Esophagus muscularis mucosa (tissue), 4 donors: ENCODE results near the gene TRIM54. TPM values are rescaled to one million over a fixed set of nuclear protein-coding genes. Genes with fewer than 3 reads are reported as not detected.

Experiments
- DNase-seq: peaks from one replicate; pipeline ENCODE4 v3.0.0-alpha.2; 2017; ENCODE audit errors: extremely low spot score
- H3K27ac ChIP-seq, 4 donors: fragments of 200-600 bp; sonication (generic); replicated peaks in 1 of 4; 1 replicate in 3 of 4; 2 replicates in 1 of 4; pipeline ENCODE4 v1.5.1; 2016 to 2019; ENCODE audit warnings: mild to moderate bottlenecking in 1 of 4
- H3K27me3 ChIP-seq, 4 donors: fragments of 200-600 bp; sonication (generic); one replicate each; pipeline versions ENCODE4 v1.5.1 to v1.6.0; 2016 to 2019
- H3K36me3 ChIP-seq, 4 donors: fragments of 200-600 bp; sonication (generic); one replicate each; pipeline ENCODE4 v1.5.1; 2016 to 2019
- H3K4me1 ChIP-seq, 4 donors: fragments of 200-600 bp; sonication (generic); one replicate each; pipeline ENCODE4 v1.5.1; 2016 to 2019
- H3K4me3 ChIP-seq, 4 donors: fragments of 200-600 bp; sonication (generic); 1 replicate in 2 of 4; 2 replicates in 2 of 4; pipeline ENCODE4 v1.5.1; 2016 to 2019; ENCODE audit warnings: mild to moderate bottlenecking in 4 of 4, moderate library complexity in 1 of 4
- H3K9me3 ChIP-seq, 4 donors: fragments of 200-600 bp; sonication (generic); 1 replicate in 3 of 4; 2 replicates in 1 of 4; pipeline ENCODE4 v1.5.1; 2016 to 2019
- CTCF ChIP-seq, 3 experiments: fragments of 200-600 bp in 2 of 3; fragments of 450-650 bp in 1 of 3; sonication (generic) in 2 of 3; IDR thresholded peaks; one replicate each; pipeline ENCODE4 v1.5.1; 2017 to 2019; ENCODE audit warnings: antibody characterized with exemption in 3 of 3, mild to moderate bottlenecking in 2 of 3, moderate library complexity in 1 of 3
- EP300 ChIP-seq: sonication (generic); formaldehyde crosslinking; IDR thresholded peaks from one replicate; pipeline ENCODE4 v1.6.1; 2017; ENCODE audit warnings: antibody characterized with exemption
- POLR2A ChIP-seq: fragments of 450-650 bp; IDR thresholded peaks from one replicate; pipeline ENCODE4 v1.6.1; 2017; ENCODE audit warnings: antibody characterized with exemption, moderate library complexity, mild to moderate bottlenecking, low read depth
- POLR2AphosphoS5 ChIP-seq, 2 donors: sonication (generic); formaldehyde crosslinking; IDR thresholded peaks; one replicate each; pipeline ENCODE4 v1.6.1; 2017; ENCODE audit warnings: antibody characterized with exemption in 2 of 2
- WGBS: methylation state at CpG from one replicate; pipeline ENCODE4 v1.1.5; 2018; 5-methylcytosine and 5-hydroxymethylcytosine counted together
- intact Hi-C: fragments of 100-400 bp; cut with DNase I; formaldehyde crosslinking; loops from one replicate; pipeline ENCODE4 v1.15.1; 2023
- total RNA-seq, 4 donors: library from RNA; depleted of rRNA; stranded (reverse); fragments of >200 nt; gene quantifications; one replicate each; pipeline versions ENCODE4 v1.1.0 to v1.2.1, GENCODE V29; 2016

Gene TRIM54
- total RNA-seq, 4 donors from 2014 or later, result 0.32 TPM; not detected in 3

GRCh38 chr2:27278010-27278409 lies 4.2 kb upstream of the TRIM54 start:
- no peak for DNase-seq
- WGBS, result 69% methylated on average over 1 of the region's 1 CpG
- Histone ChIP-seq H3K9me3 (no peaks in the 10 kb centered on the region), H3K36me3 (no peaks in the 10 kb centered on the region), H3K27ac (no peak overlapping the region), H3K27me3 (peaks cover 0 to 61% (median 3%) of the 10 kb centered on the region in 4 donors), H3K4me3 (no peak overlapping the region), H3K4me1 (peaks cover 0 to 17% (median 4%) of the 10 kb centered on the region in 4 donors)
- TF ChIP-seq POLR2A (no peak), EP300 (no peak), POLR2AphosphoS5 (IDR thresholded peaks at IDR 0.05) (no peak), CTCF (IDR thresholded peaks at IDR 0.05) (no peak)
- intact Hi-C loops, result no loop called here

GRCh38 chr2:27280826-27281225 lies 1.4 kb upstream of the TRIM54 start:
- H3K9me3 ChIP-seq, result no peaks in the 10 kb centered on the region
- peaks cover 0 to 17% (median 4%) of the 10 kb centered on the region in 4 donors for H3K4me1 ChIP-seq
- WGBS, result 85% methylated on average over 3 of the region's 3 CpGs
- H3K27ac ChIP-seq, result no peak overlapping the region
- H3K27me3 ChIP-seq, result peaks cover 0 to 45% (median 3%) of the 10 kb centered on the region in 4 donors
- no peak for TF ChIP-seq POLR2AphosphoS5 (IDR thresholded peaks at IDR 0.05)
- no peak for TF ChIP-seq POLR2A
- no peak for TF ChIP-seq CTCF (IDR thresholded peaks at IDR 0.05)
- no peak for TF ChIP-seq EP300
- intact Hi-C loops, result loop anchor here (2.0 to 10.0 kb wide), 2 partner anchors 182 to 316 kb away; no protein-coding TSS in a partner anchor
- no peak overlapping the region for H3K4me3 ChIP-seq
- no peak for DNase-seq
- H3K36me3 ChIP-seq, result no peaks in the 10 kb centered on the region

GRCh38 chr2:27281442-27281841 lies 787 bp upstream of the TRIM54 start:
- intact Hi-C loops, result loop anchor here (2.0 to 10.0 kb wide), 2 partner anchors 183 to 317 kb away; no protein-coding TSS in a partner anchor
- Histone ChIP-seq H3K27me3 (peaks cover 0 to 39% (median 3%) of the 10 kb centered on the region in 4 donors), H3K9me3 (no peaks in the 10 kb centered on the region), H3K36me3 (no peaks in the 10 kb centered on the region), H3K4me3 (no peak overlapping the region), H3K27ac (no peak overlapping the region), H3K4me1 (peaks cover 0 to 17% (median 4%) of the 10 kb centered on the region in 4 donors)
- no peak for DNase-seq
- no peak for TF ChIP-seq EP300
- TF ChIP-seq CTCF (IDR thresholded peaks at IDR 0.05), result no peak
- no peak for TF ChIP-seq POLR2A
- no peak for TF ChIP-seq POLR2AphosphoS5 (IDR thresholded peaks at IDR 0.05)
- WGBS, result 80% methylated on average over 3 of the region's 3 CpGs

GRCh38 chr2:27282892-27283291 lies 663 bp downstream of the TRIM54 start:
- 38% methylated on average over 4 of the region's 5 CpGs for WGBS
- Histone ChIP-seq H3K4me1 (peaks cover 0 to 17% (median 4%) of the 10 kb centered on the region in 4 donors), H3K27ac (no peak overlapping the region), H3K27me3 (peaks cover 0 to 26% (median 3%) of the 10 kb centered on the region in 4 donors), H3K4me3 (no peak overlapping the region), H3K36me3 (no peaks in the 10 kb centered on the region), H3K9me3 (no peaks in the 10 kb centered on the region)
- no peak for DNase-seq
- TF ChIP-seq POLR2AphosphoS5 (IDR thresholded peaks at IDR 0.05) (no peak), POLR2A (no peak), CTCF (IDR thresholded peaks at IDR 0.05) (no peak)
- intact Hi-C loops, result loop anchor here (10.0 kb wide), 1 partner anchor 318 kb away; no protein-coding TSS in a partner anchor

GRCh38 chr2:27284996-27285395 lies 2.8 kb downstream of the TRIM54 start:
- 87% methylated on average over 1 of the region's 1 CpG for WGBS
- H3K27ac ChIP-seq, result no peak overlapping the region

More at GRCh38 chr2:27284996-27285395, 2.8 kb downstream of the TRIM54 start:
- DNase-seq, result no peak
- Histone ChIP-seq H3K36me3 (no peaks in the 10 kb centered on the region), H3K27me3 (peaks cover 0 to 29% (median 3%) of the 10 kb centered on the region in 4 donors), H3K4me1 (peaks cover 0 to 19% (median 2%) of the 10 kb centered on the region in 4 donors), H3K4me3 (no peak overlapping the region), H3K9me3 (no peaks in the 10 kb centered on the region)
- TF ChIP-seq POLR2A (no peak), EP300 (no peak), POLR2AphosphoS5 (IDR thresholded peaks at IDR 0.05) (no peak), CTCF (IDR thresholded peaks at IDR 0.05) (no peak)
- intact Hi-C loops, result loop anchor here (10.0 kb wide), 1 partner anchor 320 kb away; no protein-coding TSS in a partner anchor
